ENCODE results near the gene SLC4A8.

Gene SLC4A8

DNA sequence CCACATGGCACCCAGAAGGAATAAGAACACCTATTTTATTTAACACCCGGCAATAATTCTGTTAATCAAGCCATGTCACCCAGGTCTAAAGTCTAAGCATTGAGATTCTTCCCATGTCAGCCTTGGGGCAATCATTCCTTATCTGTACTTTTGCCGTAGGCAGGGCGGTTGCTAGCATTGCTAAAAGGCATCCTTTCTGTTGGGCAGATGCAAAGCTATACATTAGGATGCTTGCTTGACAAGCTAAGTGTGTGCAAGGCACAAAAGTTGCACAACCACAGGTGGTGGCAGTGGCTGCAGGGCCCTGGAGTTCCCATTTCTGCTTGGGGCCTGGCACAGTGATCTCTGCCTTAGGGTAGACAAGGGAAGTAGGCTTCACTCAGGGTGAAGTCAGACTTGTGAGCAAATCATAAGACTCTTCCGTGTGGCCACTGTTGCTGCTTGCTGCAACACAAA, 20.9 kb upstream of the SLC4A8 start:
- H2AK5ac ChIP-seq (ENCODE audit: low read length, severe bottlenecking), result no peak overlapping the region
- H3K27ac ChIP-seq (ENCODE audit: low read length, poor library complexity, severe bottlenecking), result no peak overlapping the region
- no peak overlapping the region for H3K14ac ChIP-seq (ENCODE audit: low read length in 2 of 2)
- H3K23ac ChIP-seq (ENCODE audit: low read length in 2 of 2), result no peak overlapping the region
- H4K91ac ChIP-seq (ENCODE audit: low read length), result no peak overlapping the region
- H3K9ac ChIP-seq (ENCODE audit: low read length), result no peak overlapping the region
- H3K27me3 ChIP-seq (ENCODE audit: control insufficient read depth in 1 of 2, insufficient read depth in 1 of 2, low read length in 2 of 2), result peaks cover 0 to 4% of the 10 kb centered on the region in 2 experiments
- no peak overlapping the region for H2BK120ac ChIP-seq (ENCODE audit: low read depth, low read length)
- no peak for DNase-seq
- no peak overlapping the region for H2BK12ac ChIP-seq (ENCODE audit: low read length in 2 of 2)
- WGBS, result 98% methylated on average over 4 of the region's 4 CpGs
- no peak overlapping the region for H3K4me2 ChIP-seq (ENCODE audit: low read length, poor library complexity, severe bottlenecking)
- no peaks in the 10 kb centered on the region for H3K4me1 ChIP-seq (ENCODE audit: control insufficient read depth, insufficient read depth, low read depth, low read length)
- H2BK5ac ChIP-seq (ENCODE audit: low read depth, low read length, poor library complexity, severe bottlenecking), result no peak overlapping the region
- H4K8ac ChIP-seq (ENCODE audit: low read length), result no peak overlapping the region
- H3K4ac ChIP-seq (ENCODE audit: low read depth in 1 of 2, low read length in 2 of 2), result no peak overlapping the region
- no peak overlapping the region for H3K4me3 ChIP-seq (ENCODE audit: insufficient read depth in 1 of 2, low read depth in 1 of 2, low read length in 2 of 2)
- no peaks in the 10 kb centered on the region for H3K36me3 ChIP-seq (ENCODE audit: control insufficient read depth in 1 of 2, insufficient read depth in 2 of 2, low read depth in 1 of 2, low read length in 2 of 2)
- no peaks in the 10 kb centered on the region for H3K9me3 ChIP-seq (ENCODE audit: control insufficient read depth, low read length)
- no peak overlapping the region for H3K18ac ChIP-seq (ENCODE audit: low read depth in 1 of 2, low read length in 2 of 2)
- H2AFZ ChIP-seq (ENCODE audit: low read depth, low read length), result no peak overlapping the region
- H3K79me1 ChIP-seq (replicated peaks; ENCODE audit: low read length, poor library complexity, severe bottlenecking), result no peaks in the 10 kb centered on the region
- H2BK15ac ChIP-seq (ENCODE audit: low read depth, poor library complexity, severe bottlenecking), result no peak overlapping the region

DNA sequence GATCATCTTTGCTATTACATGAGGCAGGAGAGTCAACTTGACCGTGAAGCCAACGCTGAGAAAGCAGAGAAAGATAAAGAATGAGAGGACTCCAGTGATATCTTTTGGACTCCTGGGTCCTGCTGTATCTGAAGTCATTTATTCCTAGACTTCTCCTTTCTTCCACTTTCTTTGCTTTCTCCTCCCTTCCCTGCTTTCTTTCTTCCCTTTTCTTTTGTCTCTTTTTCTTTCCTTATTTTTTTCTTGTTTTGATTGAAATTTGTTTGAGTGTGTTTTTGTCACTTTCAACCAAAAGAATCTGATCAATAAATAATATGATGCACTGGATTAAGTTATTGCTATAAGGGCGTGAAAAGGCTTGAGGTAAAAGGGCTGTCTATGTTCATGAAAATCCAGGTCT, 20.0 kb upstream of the SLC4A8 start:
- H4K8ac ChIP-seq (ENCODE audit: low read length), result no peak overlapping the region
- no peak overlapping the region for H3K18ac ChIP-seq (ENCODE audit: low read depth in 1 of 2, low read length in 2 of 2)
- H3K4me1 ChIP-seq (ENCODE audit: control insufficient read depth, insufficient read depth, low read depth, low read length), result no peaks in the 10 kb centered on the region
- no peak overlapping the region for H2BK120ac ChIP-seq (ENCODE audit: low read depth, low read length)
- H3K79me1 ChIP-seq (replicated peaks; ENCODE audit: low read length, poor library complexity, severe bottlenecking), result no peaks in the 10 kb centered on the region
- no peak overlapping the region for H3K4ac ChIP-seq (ENCODE audit: low read depth in 1 of 2, low read length in 2 of 2)
- no peak overlapping the region for H2AK5ac ChIP-seq (ENCODE audit: low read length, severe bottlenecking)
- no peak overlapping the region for H3K4me3 ChIP-seq (ENCODE audit: insufficient read depth in 1 of 2, low read depth in 1 of 2, low read length in 2 of 2)
- no peaks in the 10 kb centered on the region for H3K36me3 ChIP-seq (ENCODE audit: control insufficient read depth in 1 of 2, insufficient read depth in 2 of 2, low read depth in 1 of 2, low read length in 2 of 2)
- no peak overlapping the region for H2AFZ ChIP-seq (ENCODE audit: low read depth, low read length)
- H2BK12ac ChIP-seq (ENCODE audit: low read length in 2 of 2), result no peak overlapping the region
- peaks cover 0 to 4% of the 10 kb centered on the region in 2 experiments for H3K27me3 ChIP-seq (ENCODE audit: control insufficient read depth in 1 of 2, insufficient read depth in 1 of 2, low read length in 2 of 2)
- no peak overlapping the region for H3K27ac ChIP-seq (ENCODE audit: low read length, poor library complexity, severe bottlenecking)
- no peak overlapping the region for H4K91ac ChIP-seq (ENCODE audit: low read length)
- no peak for DNase-seq
- no peak overlapping the region for H3K9ac ChIP-seq (ENCODE audit: low read length)
- 82% methylated on average over 3 of the region's 3 CpGs for WGBS
- no peak overlapping the region for H3K23ac ChIP-seq (ENCODE audit: low read length in 2 of 2)
- H2BK5ac ChIP-seq (ENCODE audit: low read depth, low read length, poor library complexity, severe bottlenecking), result no peak overlapping the region
- H3K4me2 ChIP-seq (ENCODE audit: low read length, poor library complexity, severe bottlenecking), result no peak overlapping the region
- no peak overlapping the region for H3K14ac ChIP-seq (ENCODE audit: low read length in 2 of 2)
- H3K9me3 ChIP-seq (ENCODE audit: control insufficient read depth, low read length), result no peaks in the 10 kb centered on the region
- H2BK15ac ChIP-seq (ENCODE audit: low read depth, poor library complexity, severe bottlenecking), result no peak overlapping the region

DNA sequence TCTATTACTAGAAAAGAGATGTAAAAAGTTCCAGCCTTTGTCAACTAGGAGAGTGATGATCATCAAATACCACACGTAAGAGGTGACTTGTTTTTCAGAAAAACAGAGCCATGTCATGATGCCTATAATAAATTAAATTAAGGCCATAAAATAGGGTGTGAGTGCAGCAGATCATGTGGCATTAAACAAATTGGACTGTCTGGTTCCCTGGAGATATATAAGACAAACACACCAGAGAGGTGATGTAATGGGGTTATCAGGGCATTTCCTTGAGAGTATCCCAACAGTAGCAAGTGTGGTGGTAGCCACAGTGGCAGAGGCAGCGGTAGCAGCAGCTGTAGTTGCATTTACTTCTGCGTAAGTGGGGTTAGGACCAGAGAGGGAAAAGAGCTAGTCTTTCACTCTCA, 18.8 kb upstream of the SLC4A8 start:
- 84% methylated on average over 3 of the region's 3 CpGs for WGBS
- no peak overlapping the region for H4K91ac ChIP-seq (ENCODE audit: low read length)
- H2AFZ ChIP-seq (ENCODE audit: low read depth, low read length), result no peak overlapping the region
- no peak overlapping the region for H3K9ac ChIP-seq (ENCODE audit: low read length)
- DNase-seq, result no peak
- H2BK120ac ChIP-seq (ENCODE audit: low read depth, low read length), result no peak overlapping the region
- H3K4ac ChIP-seq (ENCODE audit: low read depth in 1 of 2, low read length in 2 of 2), result no peak overlapping the region
- H3K27ac ChIP-seq (ENCODE audit: low read length, poor library complexity, severe bottlenecking), result no peak overlapping the region
- H2AK5ac ChIP-seq (ENCODE audit: low read length, severe bottlenecking), result no peak overlapping the region
- no peaks in the 10 kb centered on the region for H3K9me3 ChIP-seq (ENCODE audit: control insufficient read depth, low read length)
- no peak overlapping the region for H2BK5ac ChIP-seq (ENCODE audit: low read depth, low read length, poor library complexity, severe bottlenecking)
- no peak overlapping the region for H3K18ac ChIP-seq (ENCODE audit: low read depth in 1 of 2, low read length in 2 of 2)
- no peak overlapping the region for H3K23ac ChIP-seq (ENCODE audit: low read length in 2 of 2)
- H2BK15ac ChIP-seq (ENCODE audit: low read depth, poor library complexity, severe bottlenecking), result no peak overlapping the region
- no peaks in the 10 kb centered on the region for H3K79me1 ChIP-seq (replicated peaks; ENCODE audit: low read length, poor library complexity, severe bottlenecking)
- no peak overlapping the region for H2BK12ac ChIP-seq (ENCODE audit: low read length in 2 of 2)
- no peak overlapping the region for H3K4me3 ChIP-seq (ENCODE audit: insufficient read depth in 1 of 2, low read depth in 1 of 2, low read length in 2 of 2)
- peaks cover 0 to 4% of the 10 kb centered on the region in 2 experiments for H3K27me3 ChIP-seq (ENCODE audit: control insufficient read depth in 1 of 2, insufficient read depth in 1 of 2, low read length in 2 of 2)
- no peak overlapping the region for H3K14ac ChIP-seq (ENCODE audit: low read length in 2 of 2)
- no peak overlapping the region for H3K4me2 ChIP-seq (ENCODE audit: low read length, poor library complexity, severe bottlenecking)
- no peak overlapping the region for H4K8ac ChIP-seq (ENCODE audit: low read length)
- H3K4me1 ChIP-seq (ENCODE audit: control insufficient read depth, insufficient read depth, low read depth, low read length), result no peaks in the 10 kb centered on the region
- H3K36me3 ChIP-seq (ENCODE audit: control insufficient read depth in 1 of 2, insufficient read depth in 2 of 2, low read depth in 1 of 2, low read length in 2 of 2), result no peaks in the 10 kb centered on the region

DNA sequence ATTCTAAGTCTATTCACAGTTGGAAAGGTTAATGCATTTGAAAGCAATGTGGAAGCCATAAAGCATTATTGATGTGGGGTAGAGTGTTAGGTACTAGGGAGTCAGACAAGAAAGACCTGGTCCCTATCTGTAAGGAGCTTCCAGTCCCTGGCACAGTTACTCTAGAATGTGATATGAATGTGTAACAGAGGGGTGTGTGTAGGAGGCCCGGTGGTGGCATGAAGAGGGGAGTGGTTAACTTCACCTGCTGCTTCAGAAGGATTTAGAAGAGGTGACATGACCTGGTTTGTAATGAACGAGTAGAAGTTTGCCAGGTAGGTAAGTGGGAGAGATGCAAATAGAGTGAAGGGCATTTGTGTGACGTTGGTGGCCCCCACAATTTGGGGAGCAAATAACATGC, 18.3 kb upstream of the SLC4A8 start:
- WGBS, result 98% methylated on average over 3 of the region's 3 CpGs
- no peak overlapping the region for H4K91ac ChIP-seq (ENCODE audit: low read length)
- no peak overlapping the region for H4K8ac ChIP-seq (ENCODE audit: low read length)

More for the DNA sequence above, 18.3 kb upstream of the SLC4A8 start:
- Histone ChIP-seq H3K27me3 (ENCODE audit: control insufficient read depth in 1 of 2, insufficient read depth in 1 of 2, low read length in 2 of 2) (peaks cover 0 to 4% of the 10 kb centered on the region in 2 experiments), H2BK120ac (ENCODE audit: low read depth, low read length) (no peak overlapping the region), H3K79me1 (replicated peaks; ENCODE audit: low read length, poor library complexity, severe bottlenecking) (no peaks in the 10 kb centered on the region), H3K9ac (ENCODE audit: low read length) (no peak overlapping the region), H3K4me3 (ENCODE audit: insufficient read depth in 1 of 2, low read depth in 1 of 2, low read length in 2 of 2) (no peak overlapping the region), H3K23ac (ENCODE audit: low read length in 2 of 2) (no peak overlapping the region), H3K36me3 (ENCODE audit: control insufficient read depth in 1 of 2, insufficient read depth in 2 of 2, low read depth in 1 of 2, low read length in 2 of 2) (no peaks in the 10 kb centered on the region), H2BK5ac (ENCODE audit: low read depth, low read length, poor library complexity, severe bottlenecking) (no peak overlapping the region), H3K4me2 (ENCODE audit: low read length, poor library complexity, severe bottlenecking) (no peak overlapping the region), H2AK5ac (ENCODE audit: low read length, severe bottlenecking) (no peak overlapping the region), H3K4ac (ENCODE audit: low read depth in 1 of 2, low read length in 2 of 2) (no peak overlapping the region), H2BK12ac (ENCODE audit: low read length in 2 of 2) (no peak overlapping the region), H2BK15ac (ENCODE audit: low read depth, poor library complexity, severe bottlenecking) (no peak overlapping the region), H3K4me1 (ENCODE audit: control insufficient read depth, insufficient read depth, low read depth, low read length) (no peaks in the 10 kb centered on the region), H3K14ac (ENCODE audit: low read length in 2 of 2) (no peak overlapping the region), H3K9me3 (ENCODE audit: control insufficient read depth, low read length) (no peaks in the 10 kb centered on the region), H3K18ac (ENCODE audit: low read depth in 1 of 2, low read length in 2 of 2) (no peak overlapping the region), H2AFZ (ENCODE audit: low read depth, low read length) (no peak overlapping the region), H3K27ac (ENCODE audit: low read length, poor library complexity, severe bottlenecking) (no peak overlapping the region)
- no peak for DNase-seq
